ENCODE data around the gene ANKRD52. TPM values are rescaled to one million over a fixed set of nuclear protein-coding genes. Genes with fewer than 3 reads are reported as not detected.

Gene ANKRD52
- total RNA-seq, 1 donor from 2014 or later = 9.1 TPM

DNA sequence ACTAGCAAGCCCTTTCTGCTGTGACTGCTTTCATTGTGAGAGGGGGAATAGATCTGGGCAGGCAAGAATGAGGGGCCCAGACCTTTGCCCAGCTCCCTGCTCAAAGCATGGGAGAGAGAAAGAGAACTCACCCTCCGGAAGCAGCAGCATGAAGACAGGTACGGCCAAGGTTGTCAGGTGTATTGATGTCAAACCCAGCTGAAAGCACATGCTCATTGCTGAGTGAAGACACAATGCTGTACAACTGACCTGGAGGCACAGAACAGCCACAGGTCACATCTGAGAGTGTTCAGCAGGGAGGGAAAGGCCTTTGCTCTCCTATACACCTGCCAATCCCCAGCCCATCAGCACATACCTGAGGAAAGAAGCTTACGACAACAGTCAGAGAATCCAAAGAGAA, 5.5 kb downstream of the ANKRD52 start:
- H3K4me2 ChIP-seq = no peak overlapping the region
- peaks cover 12% of the 10 kb centered on the region for H3K4me1 ChIP-seq
- H3K36me3 Mint-ChIP-seq = peaks cover 34% of the 10 kb centered on the region
- H3K79me2 ChIP-seq (ENCODE audit: low read depth) = peaks cover 25% of the 10 kb centered on the region
- H3K9ac ChIP-seq = no peak overlapping the region
- H3K4me3 Mint-ChIP-seq = no peak overlapping the region
- H3K27ac ChIP-seq = no peak overlapping the region
- no peaks in the 10 kb centered on the region for H3K36me3 ChIP-seq
- no peak overlapping the region for H3K27ac Mint-ChIP-seq
- no peaks in the 10 kb centered on the region for H3K27me3 ChIP-seq
- DNase-seq (ENCODE audit: low spot score) = no peak
- H3F3A ChIP-seq (ENCODE audit: low read depth) = peaks cover 13% of the 10 kb centered on the region
- H3K9me3 ChIP-seq (ENCODE audit: low read depth) = no peaks in the 10 kb centered on the region
- peaks cover 5% of the 10 kb centered on the region for H3K27me3 Mint-ChIP-seq (ENCODE audit: insufficient read depth, low read depth)
- no peak overlapping the region for H2AFZ ChIP-seq (replicated peaks)
- H3K4me1 Mint-ChIP-seq = peaks cover 12% of the 10 kb centered on the region
- H3K9me3 Mint-ChIP-seq = no peaks in the 10 kb centered on the region
- peaks cover 21% of the 10 kb centered on the region for H4K20me1 ChIP-seq (ENCODE audit: low read depth)
- no peak overlapping the region for H3K4me3 ChIP-seq
- no peak for TF ChIP-seq EZH2 (IDR thresholded peaks at IDR 0.05)
- TF ChIP-seq, protein P1, sequence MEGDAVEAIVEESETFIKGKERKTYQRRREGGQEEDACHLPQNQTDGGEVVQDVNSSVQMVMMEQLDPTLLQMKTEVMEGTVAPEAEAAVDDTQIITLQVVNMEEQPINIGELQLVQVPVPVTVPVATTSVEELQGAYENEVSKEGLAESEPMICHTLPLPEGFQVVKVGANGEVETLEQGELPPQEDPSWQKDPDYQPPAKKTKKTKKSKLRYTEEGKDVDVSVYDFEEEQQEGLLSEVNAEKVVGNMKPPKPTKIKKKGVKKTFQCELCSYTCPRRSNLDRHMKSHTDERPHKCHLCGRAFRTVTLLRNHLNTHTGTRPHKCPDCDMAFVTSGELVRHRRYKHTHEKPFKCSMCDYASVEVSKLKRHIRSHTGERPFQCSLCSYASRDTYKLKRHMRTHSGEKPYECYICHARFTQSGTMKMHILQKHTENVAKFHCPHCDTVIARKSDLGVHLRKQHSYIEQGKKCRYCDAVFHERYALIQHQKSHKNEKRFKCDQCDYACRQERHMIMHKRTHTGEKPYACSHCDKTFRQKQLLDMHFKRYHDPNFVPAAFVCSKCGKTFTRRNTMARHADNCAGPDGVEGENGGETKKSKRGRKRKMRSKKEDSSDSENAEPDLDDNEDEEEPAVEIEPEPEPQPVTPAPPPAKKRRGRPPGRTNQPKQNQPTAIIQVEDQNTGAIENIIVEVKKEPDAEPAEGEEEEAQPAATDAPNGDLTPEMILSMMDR (IDR thresholded peaks at IDR 0.05) = no peak

DNA sequence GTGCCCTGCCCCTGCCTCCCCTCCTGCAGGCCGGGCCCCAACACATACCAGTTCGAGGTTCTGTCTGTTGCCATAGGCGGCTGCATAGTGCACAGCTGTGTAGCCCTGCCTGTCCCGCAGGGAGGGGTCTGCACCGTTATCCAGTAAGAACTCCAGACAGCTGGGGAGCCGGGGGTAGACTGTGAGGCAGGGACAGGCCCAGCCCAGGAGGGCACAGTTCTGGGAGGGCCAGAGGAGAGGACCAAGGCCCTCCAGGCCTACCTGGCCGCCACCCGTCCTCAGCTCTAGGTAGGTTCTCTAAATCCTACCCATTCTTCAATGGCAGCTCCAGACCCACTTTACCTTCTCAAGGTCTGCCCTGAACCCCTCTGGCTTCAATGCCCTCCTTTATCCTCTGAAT, 9.5 kb downstream of the ANKRD52 start:
- Mint-ChIP-seq H3K27ac (no peak overlapping the region), H3K36me3 (peaks cover 36% of the 10 kb centered on the region), H3K4me3 (peak overlapping the region; percentile 12), H3K27me3 (ENCODE audit: insufficient read depth, low read depth) (peaks cover 5% of the 10 kb centered on the region), H3K9me3 (no peaks in the 10 kb centered on the region), H3K4me1 (no peaks in the 10 kb centered on the region)
- no peaks in the 10 kb centered on the region for H3K79me2 ChIP-seq (ENCODE audit: low read depth)
- H3K36me3 ChIP-seq = no peaks in the 10 kb centered on the region
- H3K27me3 ChIP-seq = no peaks in the 10 kb centered on the region
- no peaks in the 10 kb centered on the region for H4K20me1 ChIP-seq (ENCODE audit: low read depth)
- H3K4me3 ChIP-seq = no peak overlapping the region
- no peaks in the 10 kb centered on the region for H3F3A ChIP-seq (ENCODE audit: low read depth)
- TF ChIP-seq EZH2 (IDR thresholded peaks at IDR 0.05) (no peak), EZH2phosphoT487 (IDR thresholded peaks at IDR 0.05) (no peak)
- TF ChIP-seq, protein P1 (IDR thresholded peaks at IDR 0.05) = no peak
- no peak overlapping the region for H3K27ac ChIP-seq
- H3K9ac ChIP-seq = no peak overlapping the region
- H3K4me2 ChIP-seq = no peak overlapping the region
- no peaks in the 10 kb centered on the region for H3K9me3 ChIP-seq (ENCODE audit: low read depth)
- no peak overlapping the region for H2AFZ ChIP-seq (replicated peaks)
- no peaks in the 10 kb centered on the region for H3K4me1 ChIP-seq
- DNase-seq (ENCODE audit: low spot score) = no peak

DNA sequence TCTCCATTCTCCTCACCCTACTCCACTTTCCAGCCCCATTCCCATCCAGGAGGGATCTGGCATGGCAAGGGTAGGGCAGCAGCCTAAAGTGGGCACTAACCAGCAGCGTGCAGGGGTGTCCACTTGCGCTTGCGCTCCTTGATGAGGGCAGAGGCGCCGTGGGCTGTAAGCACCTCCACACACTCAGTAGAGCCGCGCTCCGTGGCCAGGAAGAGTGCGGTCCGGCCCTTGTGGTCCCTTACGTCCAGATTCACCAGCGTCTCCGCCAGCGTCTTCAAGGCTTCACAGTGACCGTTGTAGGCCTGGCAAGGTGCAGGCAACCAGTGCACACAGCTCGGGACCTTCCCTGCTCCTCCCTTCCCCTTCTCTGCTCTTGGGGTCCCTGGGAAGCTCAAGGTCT, 10.3 kb downstream of the ANKRD52 start:
- Mint-ChIP-seq H3K36me3 (peaks cover 30% of the 10 kb centered on the region), H3K9me3 (no peaks in the 10 kb centered on the region)

More for the DNA sequence above, 10.3 kb downstream of the ANKRD52 start:
- TF ChIP-seq EZH2phosphoT487 (IDR thresholded peaks at IDR 0.05) (no peak), EZH2 (IDR thresholded peaks at IDR 0.05) (no peak)
- TF ChIP-seq, protein P1 (IDR thresholded peaks at IDR 0.05) = no peak
- Histone ChIP-seq H3K79me2 (ENCODE audit: low read depth) (no peaks in the 10 kb centered on the region), H3K9me3 (ENCODE audit: low read depth) (no peaks in the 10 kb centered on the region), H3F3A (ENCODE audit: low read depth) (no peaks in the 10 kb centered on the region), H3K4me3 (no peak overlapping the region), H3K4me2 (no peak overlapping the region), H3K27ac (no peak overlapping the region), H3K27me3 (no peaks in the 10 kb centered on the region), H3K9ac (no peak overlapping the region), H4K20me1 (ENCODE audit: low read depth) (no peaks in the 10 kb centered on the region), H3K4me1 (no peaks in the 10 kb centered on the region), H3K36me3 (no peaks in the 10 kb centered on the region), H2AFZ (replicated peaks) (no peak overlapping the region)
- Mint-ChIP-seq H3K27me3 (ENCODE audit: insufficient read depth, low read depth) (peaks cover 3% of the 10 kb centered on the region), H3K4me1 (no peaks in the 10 kb centered on the region), H3K27ac (no peak overlapping the region), H3K4me3 (no peak overlapping the region)
- DNase-seq (ENCODE audit: low spot score) = no peak

Data from neural progenitor cell (in vitro differentiated cells).